Sigmoid colon (tissue), 4 donors: Measurements from ENCODE around the gene FBXL17.

Source experiments
- EP300 ChIP-seq, 4 donors: sonication (generic); formaldehyde crosslinking; IDR thresholded peaks; one replicate each; pipeline ENCODE4 v1.6.1; 2017; ENCODE audit warnings: antibody characterized with exemption in 4 of 4
- POLR2AphosphoS5 ChIP-seq, 4 donors: sonication (generic); formaldehyde crosslinking; IDR thresholded peaks; one replicate each; pipeline ENCODE4 v1.6.1; 2017; ENCODE audit warnings: antibody characterized with exemption in 4 of 4
- TF ChIP-seq, protein P1 (sequence below), 4 experiments: fragments of 450-650 bp in 3 of 4; fragments of 200-600 bp in 1 of 4; IDR thresholded peaks; one replicate each; pipeline ENCODE4 v1.5.1; 2016 to 2019; ENCODE audit warnings: antibody characterized with exemption in 4 of 4, mild to moderate bottlenecking in 3 of 4, moderate library complexity in 2 of 4

GRCh38 chr5:108278285-108279240 is 103.3 kb downstream of the FBXL17 start:
- TF ChIP-seq, protein P1, sequence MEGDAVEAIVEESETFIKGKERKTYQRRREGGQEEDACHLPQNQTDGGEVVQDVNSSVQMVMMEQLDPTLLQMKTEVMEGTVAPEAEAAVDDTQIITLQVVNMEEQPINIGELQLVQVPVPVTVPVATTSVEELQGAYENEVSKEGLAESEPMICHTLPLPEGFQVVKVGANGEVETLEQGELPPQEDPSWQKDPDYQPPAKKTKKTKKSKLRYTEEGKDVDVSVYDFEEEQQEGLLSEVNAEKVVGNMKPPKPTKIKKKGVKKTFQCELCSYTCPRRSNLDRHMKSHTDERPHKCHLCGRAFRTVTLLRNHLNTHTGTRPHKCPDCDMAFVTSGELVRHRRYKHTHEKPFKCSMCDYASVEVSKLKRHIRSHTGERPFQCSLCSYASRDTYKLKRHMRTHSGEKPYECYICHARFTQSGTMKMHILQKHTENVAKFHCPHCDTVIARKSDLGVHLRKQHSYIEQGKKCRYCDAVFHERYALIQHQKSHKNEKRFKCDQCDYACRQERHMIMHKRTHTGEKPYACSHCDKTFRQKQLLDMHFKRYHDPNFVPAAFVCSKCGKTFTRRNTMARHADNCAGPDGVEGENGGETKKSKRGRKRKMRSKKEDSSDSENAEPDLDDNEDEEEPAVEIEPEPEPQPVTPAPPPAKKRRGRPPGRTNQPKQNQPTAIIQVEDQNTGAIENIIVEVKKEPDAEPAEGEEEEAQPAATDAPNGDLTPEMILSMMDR (IDR thresholded peaks at IDR 0.05), result no peak
- TF ChIP-seq EP300 (IDR thresholded peaks at IDR 0.05) (no peak), POLR2AphosphoS5 (IDR thresholded peaks at IDR 0.05) (no peak)
